ENCODE results near the gene MRPL17. TPM values are rescaled to one million over a fixed set of nuclear protein-coding genes. Genes with fewer than 3 reads are reported as not detected.

MRPL17 gene
- total RNA-seq, 1 experiment from 2014 or later = 78.1 TPM

DNA sequence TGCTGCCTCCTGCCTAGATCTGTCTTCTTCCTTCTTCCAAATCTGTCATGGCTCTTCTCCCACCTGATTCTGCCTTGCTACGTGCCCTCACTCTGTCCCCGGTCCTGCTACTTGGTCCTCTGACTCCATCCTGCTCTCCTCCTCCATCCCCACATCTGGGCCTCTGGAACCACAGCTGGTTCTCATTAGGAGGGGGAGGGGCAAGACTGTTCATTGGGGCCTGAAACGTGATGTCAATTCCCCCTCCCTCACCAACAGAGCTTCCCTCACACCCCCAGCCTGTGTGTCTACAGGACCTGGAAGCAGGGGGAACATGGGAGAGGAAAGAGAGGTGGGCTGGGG, 36.6 kb downstream of the MRPL17 start:
- ATAC-seq (no peak), DNase-seq (no peak)
- Histone ChIP-seq H3K4me1 (ENCODE audit: insufficient read depth, low read length) (no peaks in the 10 kb centered on the region; the same call in 1 of the 2 replicates), H3K79me2 (ENCODE audit: low read length) (no peaks in the 10 kb centered on the region), H3K36me3 (ENCODE audit: low read depth, low read length) (no peaks in the 10 kb centered on the region), H3K27ac (ENCODE audit: low read length) (no peak overlapping the region), H3K4me3 (ENCODE audit: low read length) (no peak overlapping the region), H3K9me3 (ENCODE audit: low read length) (no peaks in the 10 kb centered on the region), H4K20me1 (ENCODE audit: low read length) (no peaks in the 10 kb centered on the region), H3F3A (ENCODE audit: low read length, unreplicated experiment) (no peaks in the 10 kb centered on the region), H3K4me2 (ENCODE audit: low read length) (no peak overlapping the region), H3K9me2 (replicated peaks; ENCODE audit: low read length) (no peaks in the 10 kb centered on the region), H3K9ac (ENCODE audit: low read length) (no peak overlapping the region), H2AFZ (ENCODE audit: low read length) (no peak overlapping the region), H3K27me3 (ENCODE audit: low read length) (peaks cover 37% of the 10 kb centered on the region)
- ChIA-PET POLR2A (ENCODE audit: unreplicated experiment) (no interaction called here), CTCF (no interaction called here)
- no peak for TF ChIP-seq EZH2 (IDR thresholded peaks at IDR 0.05; ENCODE audit: low read length, unreplicated experiment)
- no peak for TF ChIP-seq EZH2phosphoT487 (IDR thresholded peaks at IDR 0.05; ENCODE audit: borderline replicate concordance, low read length)
- TF ChIP-seq, protein P1, sequence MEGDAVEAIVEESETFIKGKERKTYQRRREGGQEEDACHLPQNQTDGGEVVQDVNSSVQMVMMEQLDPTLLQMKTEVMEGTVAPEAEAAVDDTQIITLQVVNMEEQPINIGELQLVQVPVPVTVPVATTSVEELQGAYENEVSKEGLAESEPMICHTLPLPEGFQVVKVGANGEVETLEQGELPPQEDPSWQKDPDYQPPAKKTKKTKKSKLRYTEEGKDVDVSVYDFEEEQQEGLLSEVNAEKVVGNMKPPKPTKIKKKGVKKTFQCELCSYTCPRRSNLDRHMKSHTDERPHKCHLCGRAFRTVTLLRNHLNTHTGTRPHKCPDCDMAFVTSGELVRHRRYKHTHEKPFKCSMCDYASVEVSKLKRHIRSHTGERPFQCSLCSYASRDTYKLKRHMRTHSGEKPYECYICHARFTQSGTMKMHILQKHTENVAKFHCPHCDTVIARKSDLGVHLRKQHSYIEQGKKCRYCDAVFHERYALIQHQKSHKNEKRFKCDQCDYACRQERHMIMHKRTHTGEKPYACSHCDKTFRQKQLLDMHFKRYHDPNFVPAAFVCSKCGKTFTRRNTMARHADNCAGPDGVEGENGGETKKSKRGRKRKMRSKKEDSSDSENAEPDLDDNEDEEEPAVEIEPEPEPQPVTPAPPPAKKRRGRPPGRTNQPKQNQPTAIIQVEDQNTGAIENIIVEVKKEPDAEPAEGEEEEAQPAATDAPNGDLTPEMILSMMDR (conservative IDR thresholded peaks at IDR 0.05; ENCODE audit: low read depth, low read length) = no peak
- intact Hi-C loops (cut with micrococcal nuclease) = no loop called here
- no TSS peak for BruUV-seq (replicated peaks)

DNA sequence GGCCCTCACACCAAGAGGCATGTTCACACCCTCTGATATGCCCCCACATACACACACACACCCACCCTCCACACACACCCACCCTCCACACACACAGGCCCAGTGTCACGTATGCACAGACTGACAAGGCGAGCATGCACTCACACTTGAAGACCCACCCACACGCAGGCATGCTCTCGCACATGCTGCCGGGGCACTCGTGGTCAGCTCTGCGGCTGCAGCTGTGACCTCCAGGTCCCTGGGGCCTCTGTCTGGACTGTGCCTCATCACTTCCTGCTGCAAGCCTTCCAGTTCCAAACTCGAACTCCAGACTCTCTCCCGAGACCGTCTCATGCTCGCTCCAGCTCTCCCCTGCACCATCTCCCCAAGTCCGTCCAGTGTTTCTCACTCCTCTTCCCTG, 37.1 kb downstream of the MRPL17 start:
- H3K79me2 ChIP-seq (ENCODE audit: low read length) = no peaks in the 10 kb centered on the region
- no peaks in the 10 kb centered on the region for H4K20me1 ChIP-seq (ENCODE audit: low read length)
- BruUV-seq (replicated peaks) = no TSS peak
- ATAC-seq = no peak
- no peak overlapping the region for H3K4me2 ChIP-seq (ENCODE audit: low read length)
- no peak overlapping the region for H2AFZ ChIP-seq (ENCODE audit: low read length)
- H3K36me3 ChIP-seq (ENCODE audit: low read depth, low read length) = no peaks in the 10 kb centered on the region
- intact Hi-C loops (cut with micrococcal nuclease) = no loop called here
- TF ChIP-seq EZH2phosphoT487 (IDR thresholded peaks at IDR 0.05; ENCODE audit: borderline replicate concordance, low read length) (no peak), EZH2 (IDR thresholded peaks at IDR 0.05; ENCODE audit: low read length, unreplicated experiment) (no peak)
- TF ChIP-seq, protein P1 (conservative IDR thresholded peaks at IDR 0.05; ENCODE audit: low read depth, low read length) = no peak
- H3K9ac ChIP-seq (ENCODE audit: low read length) = no peak overlapping the region
- no peak for DNase-seq
- POLR2A ChIA-PET (ENCODE audit: unreplicated experiment) = no interaction called here
- no peak overlapping the region for H3K27ac ChIP-seq (ENCODE audit: low read length)
- no peak overlapping the region for H3K4me3 ChIP-seq (ENCODE audit: low read length)
- no peaks in the 10 kb centered on the region for H3K9me3 ChIP-seq (ENCODE audit: low read length)
- H3K27me3 ChIP-seq (ENCODE audit: low read length) = peaks cover 34% of the 10 kb centered on the region
- no peaks in the 10 kb centered on the region for H3K9me2 ChIP-seq (replicated peaks; ENCODE audit: low read length)
- H3F3A ChIP-seq (ENCODE audit: low read length, unreplicated experiment) = no peaks in the 10 kb centered on the region
- CTCF ChIA-PET = no interaction called here
- no peaks in the 10 kb centered on the region; the same call in 1 of the 2 replicates for H3K4me1 ChIP-seq (ENCODE audit: insufficient read depth, low read length)

DNA sequence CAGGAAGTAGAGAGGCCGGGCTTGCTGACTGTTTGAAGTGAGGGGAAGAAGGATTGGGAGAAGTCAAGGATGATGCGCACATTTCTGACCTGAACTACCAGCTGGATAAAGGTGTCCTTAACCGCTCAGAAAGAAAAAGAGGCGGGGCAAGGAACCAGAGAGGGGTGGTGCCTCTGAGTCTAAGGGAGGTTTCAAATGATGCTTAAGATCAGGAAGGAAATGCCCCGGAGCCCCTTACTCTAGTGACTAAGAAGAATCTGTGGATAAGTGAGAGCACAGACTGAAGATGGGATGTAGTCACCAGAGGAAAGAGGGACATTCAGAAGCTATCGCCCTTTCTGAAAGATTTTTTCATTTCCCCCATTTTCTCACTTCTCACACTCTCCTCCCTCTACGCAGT, 40.2 kb downstream of the MRPL17 start:
- Histone ChIP-seq H3K9me3 (ENCODE audit: low read length) (no peaks in the 10 kb centered on the region), H3K4me1 (ENCODE audit: insufficient read depth, low read length) (no peaks in the 10 kb centered on the region), H3K36me3 (ENCODE audit: low read depth, low read length) (no peaks in the 10 kb centered on the region), H4K20me1 (ENCODE audit: low read length) (no peaks in the 10 kb centered on the region), H2AFZ (ENCODE audit: low read length) (no peak overlapping the region), H3K4me2 (ENCODE audit: low read length) (no peak overlapping the region), H3K79me2 (ENCODE audit: low read length) (no peaks in the 10 kb centered on the region), H3K27ac (ENCODE audit: low read length) (no peak overlapping the region), H3K9me2 (replicated peaks; ENCODE audit: low read length) (no peaks in the 10 kb centered on the region), H3K27me3 (ENCODE audit: low read length) (peaks cover 21% of the 10 kb centered on the region), H3F3A (ENCODE audit: low read length, unreplicated experiment) (no peaks in the 10 kb centered on the region), H3K9ac (ENCODE audit: low read length) (no peak overlapping the region), H3K4me3 (ENCODE audit: low read length) (no peak overlapping the region)
- CTCF ChIA-PET = no interaction called here
- intact Hi-C loops (cut with micrococcal nuclease) = no loop called here
- TF ChIP-seq EZH2phosphoT487 (IDR thresholded peaks at IDR 0.05; ENCODE audit: borderline replicate concordance, low read length) (no peak), EZH2 (IDR thresholded peaks at IDR 0.05; ENCODE audit: low read length, unreplicated experiment) (no peak)
- TF ChIP-seq, protein P1 (conservative IDR thresholded peaks at IDR 0.05; ENCODE audit: low read depth, low read length) = no peak
- no peak for ATAC-seq
- DNase-seq = no peak
- no TSS peak for BruUV-seq (replicated peaks)
- POLR2A ChIA-PET (ENCODE audit: unreplicated experiment) = no interaction called here
